HL-60/S4 (cell line): Measurements from ENCODE around the gene SOX6.
"Not testable (repeated sequence)": the region's sequence is repeated elsewhere in the genome, so short reads cannot be mapped to it uniquely, and the experiment has no call there.

Experiments
- in situ Hi-C: fragments of 300-500 bp; cut with MboI; formaldehyde crosslinking; loops from 2 replicates; pipeline ENCODE4 v1.14.3; 2022; ENCODE audit warnings: low sequenced_read_pairs

SOX6 gene

GRCh38 chr11:16356057-16356760 is at the start of gene SOX6:
Gene SOX6 (minus strand): TSS chr11:16356546. CDS start chr11:16341248, 15,298 bp downstream.
- in situ Hi-C loops, result no loop called here

GRCh38 chr11:16404781-16405285 is 48.5 kb upstream of the SOX6 start:
- in situ Hi-C loops, result no loop called here

- in situ Hi-C loops, result no loop called here
Measured at GRCh38 chr11:16403851-16404250, 47.5 kb upstream of the SOX6 start.

- in situ Hi-C loops, result no loop called here
Measured at GRCh38 chr11:16403448-16403803, 47.1 kb upstream of the SOX6 start.

- in situ Hi-C loops, result no loop called here
Measured at GRCh38 chr11:16402654-16403447, 46.5 kb upstream of the SOX6 start.

- in situ Hi-C loops, result no loop called here
Measured at GRCh38 chr11:16397390-16397789, 41.0 kb upstream of the SOX6 start.

- in situ Hi-C loops, result no loop called here
Measured at GRCh38 chr11:16395601-16396000, 39.3 kb upstream of the SOX6 start.

- in situ Hi-C loops, result no loop called here
Measured at GRCh38 chr11:16394947-16395346, 38.6 kb upstream of the SOX6 start.

GRCh38 chr11:16393340-16393739 is 37.0 kb upstream of the SOX6 start:
- in situ Hi-C loops, result no loop called here

GRCh38 chr11:16392616-16393015 is 36.3 kb upstream of the SOX6 start:
- in situ Hi-C loops, result no loop called here

- in situ Hi-C loops, result not testable (repeated sequence)
Measured at GRCh38 chr11:16390826-16391225, 34.5 kb upstream of the SOX6 start.

- in situ Hi-C loops, result no loop called here
Measured at GRCh38 chr11:16385099-16385498, 28.8 kb upstream of the SOX6 start.

- in situ Hi-C loops, result no loop called here
Measured at GRCh38 chr11:16382638-16383380, 26.5 kb upstream of the SOX6 start.

GRCh38 chr11:16382186-16382585 is 25.8 kb upstream of the SOX6 start:
- in situ Hi-C loops, result no loop called here

- in situ Hi-C loops, result no loop called here
Measured at GRCh38 chr11:16380941-16381568, 24.7 kb upstream of the SOX6 start.

GRCh38 chr11:16378906-16379305 is 22.6 kb upstream of the SOX6 start:
- in situ Hi-C loops, result no loop called here

GRCh38 chr11:16377746-16378145 is 21.4 kb upstream of the SOX6 start:
- in situ Hi-C loops, result no loop called here

GRCh38 chr11:16375664-16376063 is 19.3 kb upstream of the SOX6 start:
- in situ Hi-C loops, result not testable (repeated sequence)

- in situ Hi-C loops, result no loop called here
Measured at GRCh38 chr11:16373768-16374167, 17.4 kb upstream of the SOX6 start.

- in situ Hi-C loops, result no loop called here
Measured at GRCh38 chr11:16372355-16372754, 16.0 kb upstream of the SOX6 start.

- in situ Hi-C loops, result no loop called here
Measured at GRCh38 chr11:16367252-16367651, 10.9 kb upstream of the SOX6 start.
